HG03469 (cell line): Measurements from ENCODE around the gene NPAS2.
A peak's percentile ranks its signal among the peaks of the same experiment; 100 is the strongest.

ENCODE experiments used
- ATAC-seq: cut with Tn5 transposase; IDR thresholded peaks from one replicate; pipeline ENCODE4 v1.9.1; 2021; ENCODE audit warnings: mild to moderate bottlenecking, moderate library complexity, moderate number of reproducible peaks; ENCODE audit not compliant: unreplicated experiment

Gene NPAS2

DNA sequence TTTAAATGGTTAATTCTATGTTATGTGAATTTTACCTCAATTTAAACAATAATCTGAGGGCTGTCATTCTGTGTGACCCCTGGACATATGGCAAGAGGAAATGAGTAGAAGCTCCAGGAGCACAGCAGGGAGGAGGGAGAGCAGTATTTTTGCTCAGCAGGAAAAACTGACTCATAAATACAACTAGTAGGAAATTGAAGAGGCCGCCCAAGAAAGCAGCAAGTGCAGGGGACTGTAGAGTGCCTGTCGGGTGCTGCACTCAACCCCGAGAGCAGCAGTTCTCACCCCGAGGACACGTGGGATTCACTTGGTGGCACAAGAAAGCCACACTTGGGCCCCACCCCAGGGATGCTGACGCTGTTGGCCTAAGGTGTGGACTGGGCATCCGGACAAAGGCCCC is 60.8 kb downstream of the NPAS2 start:
- no peak for ATAC-seq

DNA sequence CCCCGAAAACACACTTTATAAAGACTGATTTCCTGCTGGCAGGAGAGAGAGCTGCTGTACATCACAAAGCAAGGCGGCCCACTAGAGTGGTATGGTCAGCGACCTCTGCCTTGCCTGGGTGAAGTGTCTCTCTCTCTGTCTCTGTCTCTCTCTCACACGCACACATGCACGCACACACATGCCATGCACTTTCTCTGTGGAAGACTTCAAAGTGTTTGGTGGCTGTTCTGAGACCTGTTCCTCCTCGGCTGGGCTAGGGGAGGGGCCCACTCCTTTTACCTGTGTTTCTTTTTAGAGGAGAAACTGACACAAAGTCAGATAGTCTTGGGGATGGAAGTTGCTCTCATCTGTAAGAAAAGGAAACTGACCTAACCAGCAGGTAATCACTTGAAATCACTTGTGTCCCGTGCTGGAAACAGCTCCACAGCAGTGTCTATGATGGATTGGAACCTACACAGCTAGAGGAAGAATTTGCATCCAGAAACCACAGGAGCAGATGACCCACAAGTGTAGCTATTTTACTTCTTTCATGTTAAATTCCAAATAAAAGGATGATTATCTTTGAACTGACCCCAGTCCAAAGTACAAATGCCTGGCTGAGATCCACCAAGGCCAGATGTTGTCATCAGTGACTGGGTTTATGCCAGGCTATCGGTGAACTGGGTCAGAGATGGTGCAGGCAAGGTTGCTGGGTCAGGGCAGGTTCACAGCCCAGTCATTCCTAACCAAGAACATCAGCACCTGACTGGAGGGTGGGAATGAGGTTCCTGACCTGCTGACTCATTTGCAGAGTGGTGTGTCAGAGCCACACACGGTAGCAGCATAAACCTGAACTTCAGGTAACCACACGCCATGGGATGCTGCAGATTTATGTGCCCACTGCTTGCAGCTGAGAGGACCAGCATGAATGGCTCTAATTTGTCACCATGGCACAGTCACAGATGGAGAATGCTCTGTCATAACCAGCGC is 63.0 kb downstream of the NPAS2 start:
- no peak for ATAC-seq

- no peak for ATAC-seq
Measured at GRCh38 chr2:100884145-100884621, 64.2 kb downstream of the NPAS2 start.

GRCh38 chr2:100886085-100886484 is 66.1 kb downstream of the NPAS2 start:
- ATAC-seq = no peak

- no peak for ATAC-seq
Measured at GRCh38 chr2:100887039-100887578, 67.2 kb downstream of the NPAS2 start.

- ATAC-seq = no peak
Measured at GRCh38 chr2:100887713-100888495, 68.0 kb downstream of the NPAS2 start.

GRCh38 chr2:100888601-100889000 is 68.7 kb downstream of the NPAS2 start:
- no peak for ATAC-seq

- no peak for ATAC-seq
Measured at GRCh38 chr2:100889286-100889685, 69.3 kb downstream of the NPAS2 start.

DNA sequence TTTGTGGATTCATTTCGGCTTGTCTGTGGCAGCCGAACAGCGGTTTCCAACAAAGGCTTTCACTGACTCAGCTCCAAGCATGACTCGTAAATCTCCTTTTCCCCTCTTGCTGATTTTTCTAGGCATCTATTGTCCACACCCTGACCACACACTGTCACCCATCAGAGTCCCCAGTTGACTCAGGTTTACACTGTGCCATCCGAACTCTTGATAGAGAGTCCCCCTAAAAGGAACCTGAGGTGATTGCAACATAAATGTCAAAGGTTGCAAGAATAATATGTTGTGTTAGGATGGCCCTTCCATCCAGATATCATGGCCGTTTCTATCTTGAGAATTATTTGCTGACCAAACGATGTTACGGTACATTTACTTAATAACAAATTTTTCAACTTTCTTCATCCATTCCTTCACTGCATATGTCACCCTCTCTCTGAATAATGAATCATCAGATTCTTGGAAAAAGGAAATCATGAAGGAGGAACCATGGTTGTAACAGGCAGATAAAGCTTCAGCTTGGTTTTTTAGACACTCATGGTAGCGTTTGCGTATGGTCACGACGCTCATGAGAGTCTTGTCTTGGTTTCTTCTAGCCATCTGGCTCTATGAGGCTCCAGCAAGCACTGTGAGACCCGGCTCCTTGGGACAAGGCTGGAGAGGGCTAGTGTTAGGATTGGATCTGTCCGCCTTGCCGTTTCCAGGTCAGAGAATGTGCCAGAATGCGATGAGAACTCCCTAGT is 72.1 kb downstream of the NPAS2 start:
- ATAC-seq = no peak

DNA sequence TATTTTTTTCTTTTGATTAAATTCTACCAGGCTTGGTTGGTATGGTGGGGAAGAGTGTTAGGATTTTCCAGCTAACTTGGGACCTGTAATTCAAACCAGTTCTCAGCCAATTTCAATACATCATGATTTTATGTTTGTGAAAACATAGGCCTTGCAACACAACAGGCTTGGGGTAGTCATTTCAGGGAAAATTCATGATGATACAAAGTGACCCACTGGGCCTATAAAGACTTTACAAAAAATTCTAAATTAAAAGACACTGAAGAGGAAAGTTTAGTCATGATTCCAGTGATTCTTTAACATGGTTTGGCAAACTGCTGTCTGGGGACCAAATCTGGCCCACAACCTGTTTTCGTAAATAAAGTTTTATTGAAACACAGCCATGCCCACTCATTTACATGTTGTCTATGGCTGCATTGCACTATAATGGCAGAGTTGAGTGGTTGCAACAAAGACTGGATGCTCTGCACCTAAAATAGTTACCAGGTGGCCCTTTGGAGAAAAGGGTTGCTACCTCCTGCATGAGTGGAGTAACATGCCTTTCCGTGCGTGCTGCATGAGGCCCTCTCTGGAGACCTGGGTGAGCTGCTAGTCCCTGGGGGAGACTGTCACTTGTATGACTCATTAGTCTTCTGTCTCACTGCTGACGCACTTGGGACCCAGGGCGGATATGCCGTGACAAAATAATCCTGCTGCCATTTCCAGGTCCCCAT is 73.6 kb downstream of the NPAS2 start:
- ATAC-seq = peak; percentile 88

GRCh38 chr2:100894105-100894795 is 74.3 kb downstream of the NPAS2 start:
- no peak for ATAC-seq

- no peak for ATAC-seq
Measured at GRCh38 chr2:100894796-100895156, 74.8 kb downstream of the NPAS2 start.

DNA sequence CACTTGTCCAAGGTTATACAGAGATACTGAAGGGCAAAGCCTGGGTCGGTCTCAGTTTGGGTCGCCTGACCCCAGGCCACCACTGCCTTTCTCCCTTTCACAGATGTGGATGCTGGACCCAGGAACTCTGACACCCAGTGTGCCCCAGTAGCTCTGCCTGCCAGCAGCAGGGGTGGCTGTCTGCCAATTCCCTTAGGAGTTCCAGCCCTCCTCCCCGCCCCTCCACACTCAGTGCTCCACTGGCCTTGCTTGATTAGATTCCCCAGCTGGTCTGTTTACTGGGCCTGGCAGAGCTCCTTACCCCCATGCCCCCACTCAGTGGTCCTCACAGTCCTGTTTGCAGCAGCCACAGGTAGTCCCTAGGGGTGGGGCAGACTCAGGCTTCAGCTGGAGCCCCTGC is 75.5 kb downstream of the NPAS2 start:
- ATAC-seq = no peak

GRCh38 chr2:100895934-100896685 is 76.2 kb downstream of the NPAS2 start:
- no peak for ATAC-seq

DNA sequence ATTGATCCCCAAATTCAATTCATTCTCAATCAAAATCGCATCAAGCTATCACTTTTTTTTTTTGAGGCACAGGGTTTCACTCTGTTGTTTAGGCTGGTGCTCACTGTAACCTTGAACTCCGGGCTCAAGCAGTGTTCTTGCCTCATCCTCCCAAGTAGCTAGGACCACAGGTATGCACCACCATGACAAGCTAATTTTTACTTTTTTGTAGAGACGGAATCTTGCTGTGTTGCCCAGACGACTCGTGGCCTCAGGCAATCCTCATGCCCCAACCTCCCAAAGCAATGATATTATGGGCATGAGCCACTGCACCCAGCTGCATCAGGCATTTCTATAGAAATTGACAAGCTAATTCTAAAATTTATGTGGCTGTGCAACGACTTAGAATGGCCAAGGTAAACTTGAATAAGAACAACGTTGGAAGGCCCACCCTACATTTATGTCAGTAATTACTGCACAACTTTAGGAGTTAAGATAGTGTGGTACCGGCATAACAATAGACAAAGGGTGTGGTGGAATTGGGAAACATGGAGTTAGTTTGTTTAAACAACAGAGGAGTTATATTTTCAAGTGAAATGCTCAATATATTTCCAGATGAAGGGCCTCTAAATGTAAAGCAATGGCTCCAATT is 78.2 kb downstream of the NPAS2 start:
- ATAC-seq = no peak

DNA sequence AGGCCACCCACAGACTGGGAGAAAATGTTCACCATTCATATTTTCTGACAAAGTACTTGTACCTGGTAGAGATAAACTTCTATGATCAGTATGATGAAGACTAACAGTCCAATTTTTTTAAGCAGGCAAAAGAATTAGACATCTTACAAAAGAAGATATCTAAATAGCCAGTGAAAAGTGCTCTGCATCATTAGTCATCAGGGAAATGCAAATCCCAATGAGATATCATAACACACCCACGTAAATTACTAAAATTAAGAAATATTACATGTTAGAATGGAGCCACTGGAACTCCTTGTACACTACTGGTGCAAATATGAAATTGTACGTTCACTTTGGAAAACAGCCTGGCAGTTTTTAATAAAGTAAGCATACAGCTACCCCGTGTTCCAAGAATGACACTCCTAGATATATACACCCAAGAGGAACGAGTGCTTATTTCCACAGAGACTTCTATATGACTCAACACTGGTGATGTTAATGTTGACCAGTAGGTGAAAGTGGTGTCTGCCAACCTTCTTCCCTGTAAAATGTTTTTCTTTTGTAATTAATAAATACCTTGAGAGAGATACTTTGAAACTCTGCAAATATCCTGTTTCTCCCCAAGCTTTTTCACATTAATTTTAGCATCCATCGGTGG is 80.3 kb downstream of the NPAS2 start:
- ATAC-seq = no peak

- ATAC-seq = no peak
Measured at GRCh38 chr2:100902817-100903405, 83.0 kb downstream of the NPAS2 start.
